ENCODE data around the gene FAIM2. TPM values are rescaled to one million over a fixed set of nuclear protein-coding genes. Genes with fewer than 3 reads are reported as not detected.

The FAIM2 gene
- total RNA-seq, 1 donor from 2014 or later = 1.2 TPM

- no peaks in the 10 kb centered on the region for H3K27me3 ChIP-seq
- peaks cover 20% of the 10 kb centered on the region for H3K4me1 ChIP-seq
- no peak overlapping the region for H3K27ac ChIP-seq
- ATAC-seq = no peak
- TF ChIP-seq CTCF (IDR thresholded peaks at IDR 0.05) = no peak
- H3K4me3 ChIP-seq = no peak overlapping the region
- intact Hi-C loops (cut with DNase I) = no loop called here
- H3K9me3 ChIP-seq = no peaks in the 10 kb centered on the region
- DNase-seq = no peak
- no peaks in the 10 kb centered on the region for H3K36me3 ChIP-seq
Measured at GRCh38 chr12:49818241-49818895, 85.3 kb downstream of the FAIM2 start.

Other genes with a start within 250 kb of the FAIM2 start
- 40.3 TPM for gene FMNL3, start 196.5 kb downstream of the FAIM2 start, total RNA-seq
- 654 TPM for gene TMBIM6, start 162.3 kb downstream of the FAIM2 start, total RNA-seq
- gene NCKAP5L, start 75.5 kb downstream of the FAIM2 start, total RNA-seq = 23.2 TPM
- 4.9 TPM for gene BCDIN3D, start 60.8 kb downstream of the FAIM2 start, total RNA-seq
- not detected for gene AQP2, start 46.8 kb upstream of the FAIM2 start, total RNA-seq
- gene AQP5, start 58.0 kb upstream of the FAIM2 start, total RNA-seq = 14.3 TPM
- gene AQP6, start 69.0 kb upstream of the FAIM2 start, total RNA-seq = 0.35 TPM
- 10.8 TPM for gene RACGAP1, start 121.6 kb upstream of the FAIM2 start, total RNA-seq
- 0.35 TPM for gene ASIC1, start 153.7 kb upstream of the FAIM2 start, total RNA-seq
- 44.0 TPM for gene SMARCD1, start 181.4 kb upstream of the FAIM2 start, total RNA-seq
- gene GPD1, start 200.1 kb upstream of the FAIM2 start, total RNA-seq = 32.9 TPM
- gene COX14, start 208.3 kb upstream of the FAIM2 start, total RNA-seq = 68.5 TPM